ENCODE results near the gene TUBA4B. TPM values are rescaled to one million over a fixed set of nuclear protein-coding genes. Genes with fewer than 3 reads are reported as not detected.

TUBA4B gene
- total RNA-seq, 2 experiments from 2014 or later: not detected

DNA sequence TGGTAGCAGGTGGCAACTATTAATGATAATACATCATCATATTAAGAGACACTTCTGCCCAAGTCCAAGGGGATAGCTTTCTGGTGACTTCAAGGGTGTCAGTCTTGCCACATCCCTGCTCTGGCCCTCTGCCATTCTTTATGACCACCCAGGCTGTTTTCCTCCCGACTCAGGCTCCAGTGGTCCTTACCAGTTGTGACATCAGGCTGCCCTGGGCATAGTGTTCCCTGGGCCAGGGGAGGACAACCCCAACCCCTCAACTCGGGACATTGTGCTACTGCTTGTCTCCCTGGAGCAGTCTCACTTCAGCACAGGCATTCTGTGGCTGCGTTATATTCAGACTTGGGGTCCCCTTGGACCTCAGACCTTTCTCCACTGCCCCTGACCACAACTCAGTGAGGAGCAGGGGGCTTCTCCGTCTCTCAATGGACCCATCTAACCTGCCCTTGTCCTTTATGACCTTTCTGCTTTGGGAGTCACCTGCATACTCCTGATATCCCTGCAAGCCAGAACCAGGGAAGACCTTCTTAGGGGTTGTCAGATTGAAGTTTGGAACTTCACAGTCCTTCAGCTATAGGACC, 39.0 kb downstream of the TUBA4B start:
- intact Hi-C loops (cut with micrococcal nuclease; ENCODE audit: unreplicated experiment): no loop called here
- Histone ChIP-seq H3K4me1 (ENCODE audit: insufficient read depth, low read length, poor library complexity, severe bottlenecking) (peaks cover 21% of the 10 kb centered on the region), H3K9me3 (ENCODE audit: low read length) (no peaks in the 10 kb centered on the region), H4K20me1 (ENCODE audit: insufficient read depth, low read length) (no peaks in the 10 kb centered on the region), H3K4me3 (ENCODE audit: low read depth, low read length, poor library complexity, severe bottlenecking) (no peak overlapping the region), H3K27ac (ENCODE audit: low read depth, low read length, poor library complexity, severe bottlenecking) (no peak overlapping the region), H3K36me3 (ENCODE audit: insufficient read depth, low read length) (no peaks in the 10 kb centered on the region), H3K9me2 (ENCODE audit: insufficient read depth, low read length) (no peaks in the 10 kb centered on the region), H3K79me2 (ENCODE audit: insufficient read depth, low read depth, low read length) (no peaks in the 10 kb centered on the region), H3K4me2 (ENCODE audit: low read length) (no peak overlapping the region), H2AFZ (ENCODE audit: low read length) (no peak overlapping the region)
- TF ChIP-seq CTCF (conservative IDR thresholded peaks at IDR 0.05; ENCODE audit: low read length): no peak
- no peak for TF ChIP-seq EZH2phosphoT487 (IDR thresholded peaks at IDR 0.05; ENCODE audit: borderline replicate concordance, low read depth, low read length)
- POLR2A ChIA-PET: interaction anchor here (0.8 to 1.3 kb wide), 3 partner anchors 11 to 86 kb away, joined by 3 to 5 read pairs (median 4); partner anchors contain the start of genes DNAJB2 and ZFAND2B
- no TSS peak for BruUV-seq (replicated peaks)
- no peak for DNase-seq (ENCODE audit: low spot score)
- CTCF ChIA-PET (ENCODE audit: unreplicated experiment): interaction anchor here (1.2 to 1.5 kb wide), 2 partner anchors 15 to 37 kb away, joined by 3 to 4 read pairs; no protein-coding TSS in a partner anchor

GRCh38 chr2:219292616-219293015, 39.6 kb downstream of the TUBA4B start:
- CTCF ChIA-PET (ENCODE audit: unreplicated experiment): interaction anchor here (1.5 kb wide), 1 partner anchor 16 kb away, joined by 4 read pairs; no protein-coding TSS in a partner anchor
- no peak for DNase-seq (ENCODE audit: low spot score)

More at GRCh38 chr2:219292616-219293015, 39.6 kb downstream of the TUBA4B start:
- Histone ChIP-seq H3K4me2 (ENCODE audit: low read length) (no peak overlapping the region), H4K20me1 (ENCODE audit: insufficient read depth, low read length) (no peaks in the 10 kb centered on the region), H3K27ac (ENCODE audit: low read depth, low read length, poor library complexity, severe bottlenecking) (no peak overlapping the region), H3K4me3 (ENCODE audit: low read depth, low read length, poor library complexity, severe bottlenecking) (no peak overlapping the region), H3K9me3 (ENCODE audit: low read length) (no peaks in the 10 kb centered on the region), H2AFZ (ENCODE audit: low read length) (no peak overlapping the region), H3K4me1 (ENCODE audit: insufficient read depth, low read length, poor library complexity, severe bottlenecking) (peaks cover 21% of the 10 kb centered on the region), H3K36me3 (ENCODE audit: insufficient read depth, low read length) (no peaks in the 10 kb centered on the region), H3K9me2 (ENCODE audit: insufficient read depth, low read length) (no peaks in the 10 kb centered on the region), H3K79me2 (ENCODE audit: insufficient read depth, low read depth, low read length) (no peaks in the 10 kb centered on the region)
- TF ChIP-seq CTCF (conservative IDR thresholded peaks at IDR 0.05; ENCODE audit: low read length): no peak
- BruUV-seq (replicated peaks): no TSS peak
- intact Hi-C loops (cut with micrococcal nuclease; ENCODE audit: unreplicated experiment): no loop called here
- POLR2A ChIA-PET: interaction anchor here (0.9 to 1.4 kb wide), 2 partner anchors 15 to 87 kb away, joined by 3 to 6 read pairs; no protein-coding TSS in a partner anchor
